HepG2 (cell line): Measurements from ENCODE around the gene TCEANC2. TPM values are rescaled to one million over a fixed set of nuclear protein-coding genes. Genes with fewer than 3 reads are reported as not detected.
A peak's percentile ranks its signal among the peaks of the same experiment; 100 is the strongest.

ENCODE experiments used
- ATAC-seq: fragments of 200-7000 bp; cut with Tn5 transposase; 3 replicates; pipeline ENCODE4 v1.9.1; 2020; ENCODE audit warnings: mild to moderate bottlenecking, moderate library complexity
- BruUV-seq: library from RNA; stranded (reverse); fragments of 400-500 nt; replicated peaks from 2 replicates; lab custom pipeline; 2021; lab: Mats Ljungman, UMichigan
- CTCF ChIA-PET: fragments of 300-600 bp; formaldehyde crosslinking; extraction: SDS; loops from one replicate; lab custom pipeline; 2021; ENCODE audit warnings: low total read pairs, inconsistent platforms, low intra/inter-chr PET ratio; lab: Yijun Ruan, JAX
- POLR2A ChIA-PET: fragments of 350-600 bp; sonication (Branson Sonifier 250); formaldehyde crosslinking; loops from one replicate; lab custom pipeline; 2020; ENCODE audit warnings: antibody characterized with exemption, inconsistent platforms; lab: Yijun Ruan, JAX
- DNase-seq: peaks from one replicate; pipeline ENCODE4 v3.0.0-alpha.2; 2015; ENCODE audit warnings: low spot score
- FAIRE-seq: peaks from 3 replicates; lab custom pipeline; 2011; peaks lifted over from hg19 to GRCh38; lab: Jason Lieb, UNC
- H2AFZ ChIP-seq: one replicate; pipeline ENCODE4 v1.6.1; 2011; ENCODE audit warnings: low read length, inconsistent platforms
- H3K27ac ChIP-seq: fragments of 300-600 bp; 3 replicates; pipeline ENCODE4 v1.8.0; 2011; ENCODE audit warnings: mixed run types, mild to moderate bottlenecking, mixed read lengths, low read length, inconsistent platforms; ENCODE audit not compliant: insufficient read depth; ENCODE audit errors: extremely low read length
- H3K27me3 ChIP-seq, 2 experiments: fragments of 200-600 bp in 1 of 2; 2 replicates in 1 of 2; 3 replicates in 1 of 2; pipeline versions ENCODE4 v1.6.0 to v1.8.0; 2011; ENCODE audit warnings: low read length in 2 of 2, mild to moderate bottlenecking in 2 of 2, moderate library complexity in 2 of 2, inconsistent platforms in 1 of 2; ENCODE audit not compliant: insufficient read depth in 2 of 2, control insufficient read depth in 1 of 2
- H3K36me3 ChIP-seq, 2 experiments: fragments of 200-600 bp in 1 of 2; replicated peaks in 1 of 2; 2 replicates in 1 of 2; 3 replicates in 1 of 2; pipeline versions ENCODE4 v1.5.1 to v1.8.0; 2011; ENCODE audit warnings: low read length in 2 of 2, inconsistent platforms in 1 of 2; ENCODE audit not compliant: insufficient read depth in 2 of 2, control insufficient read depth in 1 of 2
- H3K4me1 ChIP-seq: 2 replicates; pipeline ENCODE4 v1.5.1; 2012; ENCODE audit warnings: low read length, inconsistent platforms; ENCODE audit not compliant: insufficient read depth
- H3K4me2 ChIP-seq: 2 replicates; pipeline ENCODE4 v1.6.0; 2011; ENCODE audit warnings: low read depth, low read length, inconsistent platforms
- H3K4me3 ChIP-seq, 3 experiments: fragments of 200-600 bp in 1 of 3; sonication (generic), shearing (Covaris generic) in 1 of 3; replicated peaks in 1 of 3; 2 replicates each; pipeline ENCODE4 v1.5.1; 2011 to 2016; ENCODE audit warnings: low read length in 3 of 3, inconsistent platforms in 2 of 3, low read depth in 2 of 3, mild to moderate bottlenecking in 2 of 3, control low read depth in 1 of 3, mixed read lengths in 1 of 3; ENCODE audit not compliant: insufficient read depth in 1 of 3
- H3K79me2 ChIP-seq: one replicate; pipeline ENCODE4 v1.6.1; 2011; ENCODE audit warnings: low read length, inconsistent platforms; ENCODE audit not compliant: insufficient read depth
- H3K9ac ChIP-seq: 2 replicates; pipeline ENCODE4 v1.6.0; 2011; ENCODE audit warnings: mild to moderate bottlenecking, low read depth, low read length, inconsistent platforms; ENCODE audit not compliant: insufficient read depth
- H3K9me3 ChIP-seq: 2 replicates; pipeline ENCODE4 v1.5.1; 2012; ENCODE audit warnings: mild to moderate bottlenecking, low read length
- H4K20me1 ChIP-seq: 2 replicates; pipeline ENCODE4 v1.6.0; 2011; ENCODE audit warnings: inconsistent platforms, mild to moderate bottlenecking, low read length, moderate library complexity; ENCODE audit not compliant: insufficient read depth
- GLMP ChIP-seq: sonication (generic); formaldehyde crosslinking; IDR thresholded peaks from 2 replicates; pipeline ENCODE4 v1.9.0; 2021; ENCODE audit warnings: missing genetic modification reagents, mild to moderate bottlenecking, borderline replicate concordance
- HDAC2 ChIP-seq: sonication (generic); formaldehyde crosslinking; IDR thresholded peaks from 2 replicates; pipeline ENCODE4 v1.4.0; 2020; ENCODE audit warnings: missing genetic modification reagents
- HNRNPK ChIP-seq: fragments of 200-400 bp; formaldehyde crosslinking; IDR thresholded peaks from 2 replicates; pipeline ENCODE4 v1.6.1; 2018; ENCODE audit warnings: low read length, low read depth, moderate library complexity, mild to moderate bottlenecking; ENCODE audit not compliant: poor library complexity, severe bottlenecking
- KLF12 ChIP-seq: sonication (generic); formaldehyde crosslinking; IDR thresholded peaks from 2 replicates; pipeline ENCODE4 v1.4.0; 2020; ENCODE audit warnings: missing genetic modification reagents, borderline replicate concordance
- PPARG ChIP-seq: conservative IDR thresholded peaks from 2 replicates; pipeline ENCODE4 v1.6.1; 2016; ENCODE audit warnings: missing biosample characterization, missing genetic modification reagents
- STAG1 ChIP-seq: sonication (generic); formaldehyde crosslinking; IDR thresholded peaks from 2 replicates; pipeline ENCODE4 v1.4.0; 2020; ENCODE audit warnings: missing genetic modification reagents
- ZNF781 ChIP-seq: sonication (generic); formaldehyde crosslinking; IDR thresholded peaks from 2 replicates; pipeline ENCODE4 v1.5.1; 2020; ENCODE audit warnings: borderline replicate concordance, mild to moderate bottlenecking, missing genetic modification reagents; ENCODE audit errors: not compliant biosample characterization
- WGBS: methylation state at CpG from one replicate; pipeline ENCODE4 v1.1.6; 2017; ENCODE audit warnings: low lambda C conversion rate; 5-methylcytosine and 5-hydroxymethylcytosine counted together
- in situ Hi-C: cut with HindIII; loops from 2 replicates; pipeline ENCODE4 v1.10.0; 2017; ENCODE audit warnings: low pct_unique_long_range_greater_than_20kb; ENCODE audit not compliant: extremely low pct_ligation_motif_present
- intact Hi-C: fragments of 100-400 bp; cut with micrococcal nuclease; formaldehyde crosslinking; loops from one replicate; pipeline ENCODE4 v1.10.0; 2022; ENCODE audit not compliant: unreplicated experiment
- polyA plus RNA-seq, 8 experiments: library from polyadenylated mRNA; depleted of rRNA in 3 of 8; stranded (reverse) in 7 of 8; unstranded in 1 of 8; fragments of >200 nt; fragmentation: Illumina TruSeq in 4 of 8; extraction: Trizol in 4 of 8; gene quantifications; 2 replicates each; pipeline versions ENCODE4 v1.2.1 to v1.2.3, GENCODE V29; 2011 to 2016; ENCODE audit warnings: low read depth in 4 of 8, missing spikeins in 1 of 8, mixed read lengths in 1 of 8; ENCODE audit not compliant: insufficient read depth in 1 of 8
- total RNA-seq, 5 experiments: library from RNA; depleted of rRNA; stranded (reverse); fragments of >200 nt; fragmentation: Illumina TruSeq; extraction: Trizol; gene quantifications; 2 replicates each; pipeline ENCODE4 v1.2.3, GENCODE V29; 2016; ENCODE audit warnings: low read depth in 1 of 5
- TF ChIP-seq, protein P1 (sequence below): sonication (generic); formaldehyde crosslinking; IDR thresholded peaks from 2 replicates; pipeline ENCODE4 v1.5.0; 2020; ENCODE audit warnings: mild to moderate bottlenecking, missing genetic modification reagents, moderate library complexity

The TCEANC2 gene
- total and polyA plus RNA-seq, 2 of the 13 experiments (the other 11 are each of a cell fraction or from before 2014, with no cell fraction given): 3.8 to 5.0 TPM

DNA sequence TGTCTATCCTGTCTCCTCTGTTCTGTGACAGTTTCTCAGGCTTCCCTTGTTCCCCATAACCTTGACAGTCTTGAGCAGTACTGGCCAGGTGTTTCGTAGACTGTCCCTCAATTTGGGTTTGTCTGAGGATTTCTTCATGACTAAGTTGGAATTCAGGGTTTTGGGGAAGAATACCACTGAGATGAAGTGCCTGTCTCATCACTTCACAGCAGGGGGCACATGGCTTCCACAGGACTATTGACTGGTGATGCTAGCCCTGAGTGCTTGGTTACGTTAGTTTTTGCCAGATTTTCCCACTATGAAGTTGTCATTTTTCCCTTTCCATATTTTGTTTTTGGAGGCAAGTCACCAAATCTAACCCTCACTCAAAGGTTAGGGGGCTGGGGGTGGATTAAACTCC, 53.7 kb downstream of the TCEANC2 start:
- H3K9me3 ChIP-seq: no peaks in the 10 kb centered on the region
- intact Hi-C loops: no loop called here
- in situ Hi-C loops: no loop called here
- no peak overlapping the region for H3K4me2 ChIP-seq
- H3K9ac ChIP-seq: no peak overlapping the region
- no peak overlapping the region for H3K27ac ChIP-seq
- peaks cover 8% of the 10 kb centered on the region; the same call in 1 of the 2 replicates for H3K4me1 ChIP-seq
- CTCF ChIA-PET: no interaction called here
- no TSS peak for BruUV-seq
- WGBS: 40% methylated on average over 2 of the region's 2 CpGs
- no peaks in the 10 kb centered on the region for H3K79me2 ChIP-seq
- H2AFZ ChIP-seq: no peak overlapping the region
- no peaks in the 10 kb centered on the region; a peak in 1 of 5 replicates for H3K27me3 ChIP-seq
- no peak for TF ChIP-seq ZNF781 (CRISPR knock-in tag)
- TF ChIP-seq HNRNPK: no peak
- TF ChIP-seq, protein P1, sequence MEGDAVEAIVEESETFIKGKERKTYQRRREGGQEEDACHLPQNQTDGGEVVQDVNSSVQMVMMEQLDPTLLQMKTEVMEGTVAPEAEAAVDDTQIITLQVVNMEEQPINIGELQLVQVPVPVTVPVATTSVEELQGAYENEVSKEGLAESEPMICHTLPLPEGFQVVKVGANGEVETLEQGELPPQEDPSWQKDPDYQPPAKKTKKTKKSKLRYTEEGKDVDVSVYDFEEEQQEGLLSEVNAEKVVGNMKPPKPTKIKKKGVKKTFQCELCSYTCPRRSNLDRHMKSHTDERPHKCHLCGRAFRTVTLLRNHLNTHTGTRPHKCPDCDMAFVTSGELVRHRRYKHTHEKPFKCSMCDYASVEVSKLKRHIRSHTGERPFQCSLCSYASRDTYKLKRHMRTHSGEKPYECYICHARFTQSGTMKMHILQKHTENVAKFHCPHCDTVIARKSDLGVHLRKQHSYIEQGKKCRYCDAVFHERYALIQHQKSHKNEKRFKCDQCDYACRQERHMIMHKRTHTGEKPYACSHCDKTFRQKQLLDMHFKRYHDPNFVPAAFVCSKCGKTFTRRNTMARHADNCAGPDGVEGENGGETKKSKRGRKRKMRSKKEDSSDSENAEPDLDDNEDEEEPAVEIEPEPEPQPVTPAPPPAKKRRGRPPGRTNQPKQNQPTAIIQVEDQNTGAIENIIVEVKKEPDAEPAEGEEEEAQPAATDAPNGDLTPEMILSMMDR (CRISPR knock-in tag): peak; percentile 18; the same call in 1 of the 2 replicates
- TF ChIP-seq STAG1 (CRISPR knock-in tag): peak; percentile 46
- no peaks in the 10 kb centered on the region for H4K20me1 ChIP-seq
- POLR2A ChIA-PET: no interaction called here
- no peak overlapping the region for H3K4me3 ChIP-seq
- H3K36me3 ChIP-seq: no peaks in the 10 kb centered on the region
- no peak for FAIRE-seq
- no peak for DNase-seq
- 0 out of 3 replicates have a peak, but pooled peaks have one; percentile 45 for ATAC-seq

DNA sequence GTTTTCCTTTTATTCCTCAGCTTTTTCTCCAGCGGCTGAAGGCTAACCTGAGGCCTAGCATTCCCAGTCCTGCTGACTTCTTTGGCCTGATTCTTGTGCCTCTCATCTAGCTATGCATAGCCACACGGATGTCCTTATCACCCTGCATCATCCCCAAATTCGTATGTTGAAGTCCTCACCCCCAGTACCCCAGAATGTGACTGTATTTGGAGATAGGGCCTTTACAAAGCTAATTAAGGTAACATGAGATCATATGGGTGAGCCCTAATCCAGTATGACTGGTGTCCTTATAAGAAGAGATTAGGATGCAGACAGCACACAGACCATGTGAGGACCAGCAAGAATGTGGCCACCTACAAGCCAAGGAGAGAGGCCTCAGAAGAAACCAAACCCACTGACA, 54.7 kb downstream of the TCEANC2 start:
- intact Hi-C loops: no loop called here
- Histone ChIP-seq H3K27ac (no peak overlapping the region), H3K9ac (no peak overlapping the region), H2AFZ (no peak overlapping the region), H3K27me3 (no peaks in the 10 kb centered on the region; a peak in 1 of 5 replicates), H3K4me1 (peaks cover 8% of the 10 kb centered on the region; the same call in 1 of the 2 replicates), H3K4me3 (no peak overlapping the region), H3K9me3 (no peaks in the 10 kb centered on the region), H4K20me1 (no peaks in the 10 kb centered on the region), H3K4me2 (no peak overlapping the region), H3K79me2 (no peaks in the 10 kb centered on the region), H3K36me3 (no peaks in the 10 kb centered on the region)
- POLR2A ChIA-PET: no interaction called here
- DNase-seq (no peak), ATAC-seq (no peak), FAIRE-seq (no peak)
- no peak for TF ChIP-seq PPARG (CRISPR knock-in tag)
- TF ChIP-seq KLF12 (CRISPR knock-in tag): no peak
- no peak for TF ChIP-seq GLMP (CRISPR knock-in tag)
- TF ChIP-seq HDAC2 (CRISPR knock-in tag): no peak
- 41% methylated on average over 3 of the region's 3 CpGs for WGBS
- no TSS peak for BruUV-seq
- in situ Hi-C loops: no loop called here
- CTCF ChIA-PET: no interaction called here
